Fibroblast of pulmonary artery (primary cell): Measurements from ENCODE around the gene GRM7.

ENCODE experiments used
- DNase-seq: peaks from one replicate; pipeline ENCODE4 v3.0.0-alpha.2; 2010; ENCODE audit warnings: low read depth
- H3K4me3 ChIP-seq: replicated peaks from 2 replicates; pipeline ENCODE4 v1.5.1; 2011; ENCODE audit warnings: low read depth, mild to moderate bottlenecking, control low read depth, low read length, moderate library complexity
- TF ChIP-seq, protein P1 (sequence below): IDR thresholded peaks from 2 replicates; pipeline ENCODE4 v1.5.1; 2011; ENCODE audit warnings: mild to moderate bottlenecking, control low read depth, low read length, inconsistent platforms; ENCODE audit errors: missing control alignments

The GRM7 gene

GRCh38 chr3:7518456-7518855 is 657.5 kb downstream of the GRM7 start:
- TF ChIP-seq, protein P1, sequence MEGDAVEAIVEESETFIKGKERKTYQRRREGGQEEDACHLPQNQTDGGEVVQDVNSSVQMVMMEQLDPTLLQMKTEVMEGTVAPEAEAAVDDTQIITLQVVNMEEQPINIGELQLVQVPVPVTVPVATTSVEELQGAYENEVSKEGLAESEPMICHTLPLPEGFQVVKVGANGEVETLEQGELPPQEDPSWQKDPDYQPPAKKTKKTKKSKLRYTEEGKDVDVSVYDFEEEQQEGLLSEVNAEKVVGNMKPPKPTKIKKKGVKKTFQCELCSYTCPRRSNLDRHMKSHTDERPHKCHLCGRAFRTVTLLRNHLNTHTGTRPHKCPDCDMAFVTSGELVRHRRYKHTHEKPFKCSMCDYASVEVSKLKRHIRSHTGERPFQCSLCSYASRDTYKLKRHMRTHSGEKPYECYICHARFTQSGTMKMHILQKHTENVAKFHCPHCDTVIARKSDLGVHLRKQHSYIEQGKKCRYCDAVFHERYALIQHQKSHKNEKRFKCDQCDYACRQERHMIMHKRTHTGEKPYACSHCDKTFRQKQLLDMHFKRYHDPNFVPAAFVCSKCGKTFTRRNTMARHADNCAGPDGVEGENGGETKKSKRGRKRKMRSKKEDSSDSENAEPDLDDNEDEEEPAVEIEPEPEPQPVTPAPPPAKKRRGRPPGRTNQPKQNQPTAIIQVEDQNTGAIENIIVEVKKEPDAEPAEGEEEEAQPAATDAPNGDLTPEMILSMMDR: no peak
- no peak overlapping the region for H3K4me3 ChIP-seq
- DNase-seq: peak; percentile 74

GRCh38 chr3:7520059-7520458 is 659.1 kb downstream of the GRM7 start:
- no peak overlapping the region for H3K4me3 ChIP-seq
- no peak for DNase-seq
- TF ChIP-seq, protein P1: no peak

GRCh38 chr3:7520593-7520992 is 659.7 kb downstream of the GRM7 start:
- TF ChIP-seq, protein P1: no peak
- no peak overlapping the region for H3K4me3 ChIP-seq
- no peak for DNase-seq

DNA sequence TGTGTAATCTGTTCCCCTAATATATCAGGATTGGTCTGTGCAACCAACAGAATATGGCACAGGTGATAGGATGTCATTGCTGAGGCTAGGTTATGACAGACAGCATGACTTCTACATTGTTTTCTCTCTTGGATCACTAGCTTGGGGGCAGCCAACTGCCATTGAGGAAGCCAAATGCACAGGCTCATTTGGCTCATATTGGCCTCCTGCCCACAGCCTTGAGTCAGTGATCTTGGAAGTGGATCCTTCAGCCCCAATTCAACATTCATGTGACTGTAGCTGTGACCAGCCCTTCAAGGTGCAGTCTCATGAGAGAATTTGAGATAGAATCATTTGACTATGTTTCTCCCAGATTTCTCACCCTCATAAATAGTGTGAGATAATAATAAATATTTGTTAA is 675.6 kb downstream of the GRM7 start:
- peak; percentile 19 for DNase-seq
- no peak overlapping the region for H3K4me3 ChIP-seq
- TF ChIP-seq, protein P1: no peak

DNA sequence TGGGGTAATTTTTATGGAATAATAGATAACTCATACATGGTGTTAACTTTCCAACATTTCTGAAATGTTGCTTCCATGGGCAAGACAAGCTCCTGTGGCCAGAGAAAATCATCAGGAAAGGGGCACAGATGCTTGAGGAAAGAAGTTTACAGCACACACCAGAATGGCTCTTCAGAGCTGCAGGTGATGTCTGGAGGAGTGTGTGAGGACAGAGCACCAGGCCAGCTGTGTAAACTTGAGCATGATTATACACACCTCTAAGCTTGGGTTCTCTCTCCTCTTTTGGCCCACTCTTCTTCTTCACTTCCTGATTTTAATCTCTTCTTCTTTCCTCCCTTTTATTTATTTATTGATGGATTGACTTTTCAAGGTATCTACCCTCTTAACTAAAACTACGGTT is 676.0 kb downstream of the GRM7 start:
- no peak overlapping the region for H3K4me3 ChIP-seq
- TF ChIP-seq, protein P1: no peak
- DNase-seq: no peak

GRCh38 chr3:7543294-7543880 is 682.5 kb downstream of the GRM7 start:
- H3K4me3 ChIP-seq: no peak overlapping the region
- DNase-seq: peak; percentile 14
- TF ChIP-seq, protein P1: peak; percentile 17

DNA sequence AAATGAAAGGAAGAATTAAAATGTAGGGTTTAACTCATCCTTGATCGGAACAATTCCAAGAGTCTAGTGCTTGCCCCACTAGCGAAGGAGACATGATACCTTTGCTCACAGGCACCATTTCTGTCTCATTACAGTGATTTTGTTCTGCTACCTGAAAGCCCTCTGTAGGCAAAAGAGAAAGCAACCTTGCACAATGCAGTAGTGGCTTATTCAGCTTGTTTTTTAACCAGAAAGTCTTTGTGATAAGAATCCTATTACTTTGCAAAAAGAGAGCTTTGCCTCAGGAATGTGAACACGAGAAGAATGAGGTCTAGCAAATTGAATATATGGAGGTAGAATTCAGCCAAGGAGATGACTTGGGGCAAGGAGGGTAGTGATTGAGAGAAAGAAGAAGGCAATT is 684.4 kb downstream of the GRM7 start:
- TF ChIP-seq, protein P1: no peak
- no peak overlapping the region for H3K4me3 ChIP-seq
- DNase-seq: peak; percentile 25
